IgD-negative memory B cell (primary cell): ENCODE results near the gene MYH3. TPM values are rescaled to one million over a fixed set of nuclear protein-coding genes. Genes with fewer than 3 reads are reported as not detected.

Experiments used
- polyA plus RNA-seq: library from polyadenylated mRNA; unstranded; fragments of 300-500 nt; fragmentation: Illumina TruSeq; gene quantifications from one replicate; pipeline ENCODE4 v1.2.3, GENCODE V29; 2021

Gene MYH3
- polyA plus RNA-seq, 1 donor from 2014 or later = 1.6 TPM

Other genes starting within 250 kb of the MYH3 start
- gene MYH8, start 235.4 kb downstream of the MYH3 start, polyA plus RNA-seq = not detected
- gene MYH4, start 187.8 kb downstream of the MYH3 start, polyA plus RNA-seq = not detected
- gene MYH1, start 138.8 kb downstream of the MYH3 start, polyA plus RNA-seq = not detected
- gene MYH2, start 107.7 kb downstream of the MYH3 start, polyA plus RNA-seq = not detected
- gene SCO1, start 40.2 kb upstream of the MYH3 start, polyA plus RNA-seq = 15.4 TPM
- gene ADPRM, start 40.3 kb upstream of the MYH3 start, polyA plus RNA-seq = 33.2 TPM
- gene TMEM220, start 72.7 kb upstream of the MYH3 start, polyA plus RNA-seq = 3.6 TPM
- not detected for gene TMEM238L, start 146.8 kb upstream of the MYH3 start, polyA plus RNA-seq
- gene PIRT, start 180.8 kb upstream of the MYH3 start, polyA plus RNA-seq = not detected